ENCODE results near the gene ASB8.

Gene ASB8, protein sequence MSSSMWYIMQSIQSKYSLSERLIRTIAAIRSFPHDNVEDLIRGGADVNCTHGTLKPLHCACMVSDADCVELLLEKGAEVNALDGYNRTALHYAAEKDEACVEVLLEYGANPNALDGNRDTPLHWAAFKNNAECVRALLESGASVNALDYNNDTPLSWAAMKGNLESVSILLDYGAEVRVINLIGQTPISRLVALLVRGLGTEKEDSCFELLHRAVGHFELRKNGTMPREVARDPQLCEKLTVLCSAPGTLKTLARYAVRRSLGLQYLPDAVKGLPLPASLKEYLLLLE

DNA sequence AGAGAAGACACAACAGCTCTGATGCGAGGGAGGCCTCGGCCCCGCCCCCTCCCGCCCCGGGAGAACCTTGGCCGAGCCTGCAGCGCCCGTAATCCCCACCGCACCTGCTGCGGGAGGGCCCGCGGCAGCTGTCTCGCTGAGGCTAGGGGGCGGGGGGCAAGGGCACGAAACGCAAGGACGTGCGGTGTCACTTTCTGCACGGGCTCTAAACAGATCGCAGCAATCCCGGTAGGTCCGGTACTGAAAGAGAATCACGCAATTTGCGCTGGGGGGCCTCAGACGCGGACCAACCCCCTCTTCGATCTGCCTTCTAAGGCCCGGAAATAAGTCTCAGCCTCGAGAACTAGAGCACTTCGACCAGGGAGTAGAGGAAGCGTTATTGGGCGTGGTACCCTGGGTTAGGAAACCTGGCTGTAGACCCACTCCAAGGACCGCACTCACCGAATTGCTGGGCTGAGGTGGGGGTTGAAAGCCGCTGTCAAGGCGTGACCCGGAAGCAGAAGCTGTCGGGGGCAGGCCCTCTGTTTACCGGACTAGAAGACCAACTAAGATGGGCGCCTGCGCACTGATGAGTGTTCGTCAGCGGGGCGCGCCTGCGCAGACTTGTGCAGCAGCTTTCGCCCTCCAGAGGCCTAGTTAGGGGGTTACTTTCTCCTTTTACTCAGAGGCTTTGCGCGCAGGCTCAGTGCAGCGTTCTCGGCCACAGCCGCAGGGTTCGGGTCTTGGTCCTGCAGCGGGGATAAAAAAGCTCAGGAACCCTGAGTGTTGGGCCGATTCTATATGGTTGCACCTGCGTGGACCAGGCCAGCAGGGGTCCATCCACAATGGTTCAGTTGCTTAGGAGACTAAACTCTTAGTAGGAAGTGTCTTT lies at the start of gene ASB8:
ASB8 (minus strand) TSS at position 498 of the 871 bp plus-strand sequence. CDS start 4,019 bp downstream, outside the sequence.
- peak; percentile 95 for DNase-seq (ENCODE audit: extremely low read depth, low read depth)
- TF ChIP-seq, protein P1, sequence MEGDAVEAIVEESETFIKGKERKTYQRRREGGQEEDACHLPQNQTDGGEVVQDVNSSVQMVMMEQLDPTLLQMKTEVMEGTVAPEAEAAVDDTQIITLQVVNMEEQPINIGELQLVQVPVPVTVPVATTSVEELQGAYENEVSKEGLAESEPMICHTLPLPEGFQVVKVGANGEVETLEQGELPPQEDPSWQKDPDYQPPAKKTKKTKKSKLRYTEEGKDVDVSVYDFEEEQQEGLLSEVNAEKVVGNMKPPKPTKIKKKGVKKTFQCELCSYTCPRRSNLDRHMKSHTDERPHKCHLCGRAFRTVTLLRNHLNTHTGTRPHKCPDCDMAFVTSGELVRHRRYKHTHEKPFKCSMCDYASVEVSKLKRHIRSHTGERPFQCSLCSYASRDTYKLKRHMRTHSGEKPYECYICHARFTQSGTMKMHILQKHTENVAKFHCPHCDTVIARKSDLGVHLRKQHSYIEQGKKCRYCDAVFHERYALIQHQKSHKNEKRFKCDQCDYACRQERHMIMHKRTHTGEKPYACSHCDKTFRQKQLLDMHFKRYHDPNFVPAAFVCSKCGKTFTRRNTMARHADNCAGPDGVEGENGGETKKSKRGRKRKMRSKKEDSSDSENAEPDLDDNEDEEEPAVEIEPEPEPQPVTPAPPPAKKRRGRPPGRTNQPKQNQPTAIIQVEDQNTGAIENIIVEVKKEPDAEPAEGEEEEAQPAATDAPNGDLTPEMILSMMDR (IDR thresholded peaks at IDR 0.05; ENCODE audit: low read depth, low read length) = peak; percentile 51

DNA sequence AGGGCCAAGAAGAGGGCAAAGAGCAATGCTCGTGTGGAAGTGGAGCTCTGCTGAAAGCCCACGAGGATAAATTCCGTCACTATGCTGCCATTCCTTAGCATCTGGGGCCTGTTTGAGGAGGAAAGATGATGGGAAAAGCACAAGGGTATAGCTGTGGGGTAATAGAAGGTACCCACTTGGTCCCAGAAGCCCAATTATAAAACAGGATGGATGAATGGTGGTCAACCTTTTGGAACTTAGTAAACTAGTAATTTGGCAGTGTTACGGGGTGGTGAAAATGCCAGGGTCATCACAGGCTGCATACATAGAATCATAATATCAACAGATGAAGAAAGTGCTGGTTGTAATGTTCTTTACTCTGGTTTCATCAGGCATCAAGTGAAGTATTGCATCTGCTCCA lies 45.9 kb upstream of the ASB8 start, which contains the start of gene OR10AD1:
OR10AD1 (minus strand) TSS at position 101 of the 400 bp plus-strand sequence; CDS start at position 101, 0 bp downstream.
- no peak for DNase-seq (ENCODE audit: extremely low read depth, low read depth)
- TF ChIP-seq, protein P1 (IDR thresholded peaks at IDR 0.05; ENCODE audit: low read depth, low read length) = no peak

DNA sequence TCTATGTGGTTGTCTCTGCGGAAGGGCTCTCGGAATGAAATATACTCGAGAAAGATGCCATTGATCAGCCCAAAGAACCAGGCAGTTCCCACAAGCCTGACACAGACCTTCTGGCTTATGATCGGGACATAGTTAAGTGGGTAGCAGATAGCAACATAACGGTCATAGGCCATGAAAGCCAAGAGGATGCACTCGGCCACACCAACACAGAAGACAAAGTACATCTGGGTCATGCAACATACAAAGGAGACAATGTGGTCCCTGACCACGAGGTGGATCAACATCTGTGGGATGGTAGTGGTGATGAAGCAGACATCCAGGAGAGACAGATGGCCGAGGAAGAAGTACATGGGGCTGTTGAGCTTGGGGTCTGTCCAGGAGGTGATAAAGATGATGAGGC lies 45.5 kb upstream of the ASB8 start:
- DNase-seq (ENCODE audit: extremely low read depth, low read depth) = no peak
- TF ChIP-seq, protein P1 (IDR thresholded peaks at IDR 0.05; ENCODE audit: low read depth, low read length) = no peak

DNA sequence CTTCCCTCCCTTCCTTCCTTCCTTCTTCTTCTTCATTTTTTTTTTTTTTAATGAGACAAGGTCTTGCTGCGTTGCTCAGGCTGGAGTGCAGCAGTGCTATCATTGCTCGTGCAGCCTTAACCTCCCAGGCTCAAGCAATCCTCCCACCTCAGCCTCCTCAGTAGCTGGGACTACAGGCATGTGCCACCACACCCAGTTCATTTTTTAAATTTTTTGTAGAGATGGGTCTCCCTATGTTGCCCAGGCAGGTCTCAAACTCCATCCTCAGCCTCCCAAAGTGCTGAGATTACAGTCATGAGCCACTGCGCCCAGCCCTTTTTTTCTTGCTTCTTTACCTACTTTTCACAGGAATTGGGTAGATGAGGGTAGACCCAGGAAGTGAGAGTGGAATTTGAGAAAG lies 44.2 kb upstream of the ASB8 start:
- TF ChIP-seq, protein P1 (IDR thresholded peaks at IDR 0.05; ENCODE audit: low read depth, low read length) = no peak
- no peak for DNase-seq (ENCODE audit: extremely low read depth, low read depth)

DNA sequence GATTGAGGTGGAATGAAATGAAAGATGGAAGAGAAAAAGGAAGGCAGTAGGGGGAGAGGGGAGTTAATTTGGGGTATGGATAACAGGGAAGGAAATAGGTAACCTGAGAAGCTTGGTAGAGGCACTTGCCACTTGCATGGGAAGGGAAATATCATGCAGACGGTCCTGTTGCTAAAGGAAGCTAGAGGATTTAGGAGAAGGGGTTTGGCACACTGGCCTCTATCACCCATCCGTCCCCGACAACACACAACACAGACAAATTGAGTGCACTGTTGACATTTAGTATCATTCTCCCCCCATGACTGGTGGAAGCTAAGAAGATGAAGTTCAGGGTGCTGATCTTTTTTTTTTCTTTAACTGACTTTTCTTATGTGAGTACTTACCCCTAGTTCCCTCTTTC lies 43.8 kb upstream of the ASB8 start:
- TF ChIP-seq, protein P1 (IDR thresholded peaks at IDR 0.05; ENCODE audit: low read depth, low read length) = no peak
- no peak for DNase-seq (ENCODE audit: extremely low read depth, low read depth)

DNA sequence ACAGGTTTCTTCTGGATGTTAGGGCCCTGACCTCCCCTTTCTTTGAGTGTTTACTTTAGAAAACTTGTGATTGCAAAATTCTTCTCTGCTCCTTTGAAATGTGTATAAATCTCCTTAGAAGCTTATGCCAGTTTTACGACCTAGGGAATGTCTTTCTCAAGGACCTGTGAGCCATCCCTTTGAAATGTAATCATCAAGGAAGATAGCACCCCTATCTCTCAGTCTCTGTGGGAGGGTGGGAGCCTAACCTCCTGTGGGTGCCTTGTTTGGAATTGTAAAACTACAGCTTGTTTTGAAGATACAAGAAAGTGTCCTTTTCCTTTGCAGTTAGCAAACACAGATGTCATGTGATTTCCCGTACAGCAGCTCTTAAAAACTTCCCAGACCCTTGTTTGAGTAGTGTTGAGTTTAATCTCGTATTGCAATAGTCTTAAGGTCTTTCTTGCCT lies 42.5 kb upstream of the ASB8 start:
- no peak for DNase-seq (ENCODE audit: extremely low read depth, low read depth)
- TF ChIP-seq, protein P1 (IDR thresholded peaks at IDR 0.05; ENCODE audit: low read depth, low read length) = no peak

DNA sequence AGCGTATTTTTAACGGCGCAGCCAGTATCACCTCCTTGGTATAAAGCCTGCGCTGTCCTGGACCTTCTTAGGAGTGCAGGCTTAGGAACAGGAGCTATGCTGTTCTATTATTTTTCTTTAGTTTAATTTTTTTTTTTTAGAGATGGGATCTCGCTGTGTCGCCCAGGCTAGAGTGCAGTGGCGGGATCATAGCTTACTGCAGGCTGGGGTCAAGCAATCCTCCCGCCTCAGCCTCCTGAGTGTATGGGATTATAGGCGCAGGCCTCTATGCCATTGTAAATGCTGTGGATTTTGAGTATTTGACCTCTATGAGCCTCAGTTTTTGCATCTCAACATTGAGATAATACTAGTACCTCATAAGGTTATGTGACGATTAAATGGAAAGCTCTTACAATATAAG lies 41.7 kb upstream of the ASB8 start:
- no peak for DNase-seq (ENCODE audit: extremely low read depth, low read depth)

More for the DNA sequence above, 41.7 kb upstream of the ASB8 start:
- TF ChIP-seq, protein P1 (IDR thresholded peaks at IDR 0.05; ENCODE audit: low read depth, low read length) = no peak

Data from AG09319 (cell line).